HepG2 (cell line): Measurements from ENCODE around the gene NFATC4. TPM values are rescaled to one million over a fixed set of nuclear protein-coding genes. Genes with fewer than 3 reads are reported as not detected.

Source experiments
- ARID2 ChIP-seq: sonication (generic); formaldehyde crosslinking; IDR thresholded peaks from 2 replicates; pipeline ENCODE4 v1.8.1; 2022; ENCODE audit warnings: mild to moderate bottlenecking, missing genetic modification reagents, borderline replicate concordance
- BHLHE40 ChIP-seq: IDR thresholded peaks from 2 replicates; pipeline ENCODE4 v1.6.1; 2011; ENCODE audit warnings: low read length, improper control_type of control experiment
- CAMTA2 ChIP-seq: sonication (generic); formaldehyde crosslinking; IDR thresholded peaks from 2 replicates; pipeline ENCODE4 v1.4.0; 2020; ENCODE audit warnings: mild to moderate bottlenecking, missing genetic modification reagents, borderline replicate concordance
- CREM ChIP-seq, 2 experiments: sonication (generic) in 1 of 2; formaldehyde crosslinking in 1 of 2; IDR thresholded peaks; 2 replicates each; pipeline versions ENCODE4 v1.4.0 to v1.6.1; 2016 to 2020; ENCODE audit warnings: antibody characterized with exemption in 1 of 2, mild to moderate bottlenecking in 1 of 2, missing genetic modification reagents in 1 of 2
- FOXP4 ChIP-seq: sonication (generic); formaldehyde crosslinking; IDR thresholded peaks from 2 replicates; pipeline ENCODE4 v1.4.0; 2020; ENCODE audit warnings: missing genetic modification reagents
- GFI1 ChIP-seq: sonication (generic); formaldehyde crosslinking; IDR thresholded peaks from 2 replicates; pipeline ENCODE4 v1.5.0; 2020; ENCODE audit warnings: missing genetic modification reagents, mild to moderate bottlenecking, borderline replicate concordance
- IKZF4 ChIP-seq: sonication (generic); formaldehyde crosslinking; IDR thresholded peaks from 2 replicates; pipeline ENCODE4 v1.5.1; 2020; ENCODE audit warnings: borderline replicate concordance, mild to moderate bottlenecking, low read depth, missing genetic modification reagents; ENCODE audit errors: not compliant biosample characterization
- IRF1 ChIP-seq: sonication (generic); formaldehyde crosslinking; IDR thresholded peaks from 2 replicates; pipeline ENCODE4 v1.4.0; 2020; ENCODE audit warnings: low read depth, mild to moderate bottlenecking, missing genetic modification reagents
- KMT2B ChIP-seq: IDR thresholded peaks from 2 replicates; pipeline ENCODE4 v1.6.1; 2016; ENCODE audit warnings: missing genetic modification reagents, missing compliant biosample characterization
- MBNL3 ChIP-seq: fragments of 250-450 bp; sonication (Bioruptor Pico); conservative IDR thresholded peaks from 2 replicates; pipeline ENCODE4 v1.8.0; 2022; ENCODE audit warnings: mild to moderate bottlenecking, inconsistent platforms
- NPAS2 ChIP-seq: sonication (generic); formaldehyde crosslinking; IDR thresholded peaks from 2 replicates; pipeline ENCODE4 v1.8.0; 2022; ENCODE audit warnings: mild to moderate bottlenecking, missing genetic modification reagents, borderline replicate concordance
- ZFP62 ChIP-seq: sonication (generic); formaldehyde crosslinking; IDR thresholded peaks from 2 replicates; pipeline ENCODE4 v1.4.0; 2020; ENCODE audit warnings: missing genetic modification reagents
- ZNF547 ChIP-seq: sonication (generic); formaldehyde crosslinking; IDR thresholded peaks from 2 replicates; pipeline ENCODE4 v1.5.1; 2020; ENCODE audit warnings: mild to moderate bottlenecking, missing genetic modification reagents
- ZSCAN22 ChIP-seq: sonication (generic); formaldehyde crosslinking; IDR thresholded peaks from 2 replicates; pipeline ENCODE4 v1.4.0; 2020; ENCODE audit warnings: mild to moderate bottlenecking, missing genetic modification reagents
- ZSCAN29 ChIP-seq: sonication (generic); formaldehyde crosslinking; conservative IDR thresholded peaks from 2 replicates; pipeline ENCODE4 v1.4.0; 2020; ENCODE audit warnings: mild to moderate bottlenecking, missing genetic modification reagents
- ZSCAN30 ChIP-seq: sonication (generic); formaldehyde crosslinking; IDR thresholded peaks from 2 replicates; pipeline ENCODE4 v1.5.0; 2020; ENCODE audit warnings: mild to moderate bottlenecking, missing genetic modification reagents
- polyA plus RNA-seq, 8 experiments: library from polyadenylated mRNA; depleted of rRNA in 3 of 8; stranded (reverse) in 7 of 8; unstranded in 1 of 8; fragments of >200 nt; fragmentation: Illumina TruSeq in 4 of 8; extraction: Trizol in 4 of 8; gene quantifications; 2 replicates each; pipeline versions ENCODE4 v1.2.1 to v1.2.3, GENCODE V29; 2011 to 2016; ENCODE audit warnings: low read depth in 4 of 8, missing spikeins in 1 of 8, mixed read lengths in 1 of 8; ENCODE audit not compliant: insufficient read depth in 1 of 8
- total RNA-seq, 5 experiments: library from RNA; depleted of rRNA; stranded (reverse); fragments of >200 nt; fragmentation: Illumina TruSeq; extraction: Trizol; gene quantifications; 2 replicates each; pipeline ENCODE4 v1.2.3, GENCODE V29; 2016; ENCODE audit warnings: low read depth in 1 of 5
- TF ChIP-seq, protein P1 (sequence below): sonication (generic); formaldehyde crosslinking; IDR thresholded peaks from 2 replicates; pipeline ENCODE4 v1.4.0; 2020; ENCODE audit warnings: missing genetic modification reagents, borderline replicate concordance
- TF ChIP-seq, protein P2 (sequence below): sonication (generic); formaldehyde crosslinking; IDR thresholded peaks from 2 replicates; pipeline ENCODE4 v1.4.0; 2020; ENCODE audit warnings: mild to moderate bottlenecking, low read depth, missing genetic modification reagents
- TF ChIP-seq, protein P3 (sequence below): sonication (generic); IDR thresholded peaks from 2 replicates; pipeline ENCODE4 v1.6.1; 2016; ENCODE audit warnings: low read depth, borderline replicate concordance

The NFATC4 gene
- total and polyA plus RNA-seq, 2 of the 13 experiments (the other 11 are each of a cell fraction or from before 2014, with no cell fraction given), result 0.04 to 0.15 TPM

DNA sequence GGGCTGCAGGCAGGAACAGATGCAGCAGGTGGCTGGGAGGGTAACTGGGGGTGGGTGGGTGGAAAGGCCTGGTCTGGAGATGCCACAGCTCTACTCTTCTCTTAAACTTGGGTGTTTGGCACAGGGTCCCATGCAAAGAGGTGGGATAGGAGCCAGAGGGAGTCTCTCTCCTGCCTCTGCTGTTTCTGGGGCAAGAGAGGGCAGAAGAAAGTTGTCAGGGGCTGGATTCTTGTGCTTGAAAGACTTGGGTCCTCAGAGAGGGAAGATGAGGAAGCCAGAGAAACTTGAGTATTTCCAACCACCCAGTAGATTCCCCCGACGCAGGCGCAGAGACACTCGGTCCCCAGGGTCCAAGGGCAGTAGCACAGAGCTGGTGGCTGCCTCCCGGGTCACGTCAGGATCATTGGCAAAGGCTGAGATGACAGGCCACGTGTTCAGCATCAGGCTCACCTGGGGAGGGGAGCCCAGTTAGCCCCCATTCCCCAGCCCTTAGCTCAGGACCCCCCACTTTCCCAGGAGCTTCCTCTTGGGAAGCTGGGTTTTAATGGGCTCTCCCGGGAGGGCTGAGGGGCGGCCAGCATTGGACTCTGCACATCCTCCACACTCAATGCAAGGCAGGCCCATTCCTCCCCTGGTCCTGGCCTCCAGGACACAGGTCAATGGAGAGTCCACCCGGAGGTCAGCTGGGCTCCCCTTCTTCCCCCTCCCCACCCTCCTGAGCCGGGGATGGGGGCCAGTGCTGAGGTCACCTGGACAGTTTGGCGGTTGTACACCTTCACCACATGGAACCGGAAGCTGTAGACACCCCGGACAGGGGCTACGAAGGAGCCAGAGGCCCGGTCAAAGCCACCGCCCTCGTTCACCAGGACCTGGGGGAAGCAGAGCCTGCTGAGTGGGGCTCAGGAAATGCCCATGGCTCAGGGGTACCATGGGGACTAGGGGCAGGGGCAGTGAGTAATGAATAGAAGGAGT is 59.8 kb downstream of the NFATC4 start (continued):
- TF ChIP-seq, protein P1, sequence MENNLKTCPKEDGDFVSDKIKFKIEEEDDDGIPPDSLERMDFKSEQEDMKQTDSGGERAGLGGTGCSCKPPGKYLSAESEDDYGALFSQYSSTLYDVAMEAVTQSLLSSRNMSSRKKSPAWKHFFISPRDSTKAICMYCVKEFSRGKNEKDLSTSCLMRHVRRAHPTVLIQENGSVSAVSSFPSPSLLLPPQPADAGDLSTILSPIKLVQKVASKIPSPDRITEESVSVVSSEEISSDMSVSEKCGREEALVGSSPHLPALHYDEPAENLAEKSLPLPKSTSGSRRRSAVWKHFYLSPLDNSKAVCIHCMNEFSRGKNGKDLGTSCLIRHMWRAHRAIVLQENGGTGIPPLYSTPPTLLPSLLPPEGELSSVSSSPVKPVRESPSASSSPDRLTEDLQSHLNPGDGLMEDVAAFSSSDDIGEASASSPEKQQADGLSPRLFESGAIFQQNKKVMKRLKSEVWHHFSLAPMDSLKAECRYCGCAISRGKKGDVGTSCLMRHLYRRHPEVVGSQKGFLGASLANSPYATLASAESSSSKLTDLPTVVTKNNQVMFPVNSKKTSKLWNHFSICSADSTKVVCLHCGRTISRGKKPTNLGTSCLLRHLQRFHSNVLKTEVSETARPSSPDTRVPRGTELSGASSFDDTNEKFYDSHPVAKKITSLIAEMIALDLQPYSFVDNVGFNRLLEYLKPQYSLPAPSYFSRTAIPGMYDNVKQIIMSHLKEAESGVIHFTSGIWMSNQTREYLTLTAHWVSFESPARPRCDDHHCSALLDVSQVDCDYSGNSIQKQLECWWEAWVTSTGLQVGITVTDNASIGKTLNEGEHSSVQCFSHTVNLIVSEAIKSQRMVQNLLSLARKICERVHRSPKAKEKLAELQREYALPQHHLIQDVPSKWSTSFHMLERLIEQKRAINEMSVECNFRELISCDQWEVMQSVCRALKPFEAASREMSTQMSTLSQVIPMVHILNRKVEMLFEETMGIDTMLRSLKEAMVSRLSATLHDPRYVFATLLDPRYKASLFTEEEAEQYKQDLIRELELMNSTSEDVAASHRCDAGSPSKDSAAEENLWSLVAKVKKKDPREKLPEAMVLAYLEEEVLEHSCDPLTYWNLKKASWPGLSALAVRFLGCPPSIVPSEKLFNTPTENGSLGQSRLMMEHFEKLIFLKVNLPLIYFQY (CRISPR knock-in tag), result no peak
- TF ChIP-seq ZSCAN29 (CRISPR knock-in tag), result no peak
- no peak for TF ChIP-seq KMT2B
- TF ChIP-seq ZSCAN30 (CRISPR knock-in tag), result no peak
- no peak for TF ChIP-seq ARID2 (CRISPR knock-in tag)
- no peak for TF ChIP-seq MBNL3 (CRISPR knock-in tag)
- TF ChIP-seq, protein P2, sequence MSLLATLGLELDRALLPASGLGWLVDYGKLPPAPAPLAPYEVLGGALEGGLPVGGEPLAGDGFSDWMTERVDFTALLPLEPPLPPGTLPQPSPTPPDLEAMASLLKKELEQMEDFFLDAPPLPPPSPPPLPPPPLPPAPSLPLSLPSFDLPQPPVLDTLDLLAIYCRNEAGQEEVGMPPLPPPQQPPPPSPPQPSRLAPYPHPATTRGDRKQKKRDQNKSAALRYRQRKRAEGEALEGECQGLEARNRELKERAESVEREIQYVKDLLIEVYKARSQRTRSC, result no peak
- TF ChIP-seq IKZF4 (CRISPR knock-in tag), result no peak
- no peak for TF ChIP-seq FOXP4 (CRISPR knock-in tag)
- TF ChIP-seq NPAS2 (CRISPR knock-in tag), result no peak
- no peak for TF ChIP-seq ZSCAN22
- TF ChIP-seq, protein P3, sequence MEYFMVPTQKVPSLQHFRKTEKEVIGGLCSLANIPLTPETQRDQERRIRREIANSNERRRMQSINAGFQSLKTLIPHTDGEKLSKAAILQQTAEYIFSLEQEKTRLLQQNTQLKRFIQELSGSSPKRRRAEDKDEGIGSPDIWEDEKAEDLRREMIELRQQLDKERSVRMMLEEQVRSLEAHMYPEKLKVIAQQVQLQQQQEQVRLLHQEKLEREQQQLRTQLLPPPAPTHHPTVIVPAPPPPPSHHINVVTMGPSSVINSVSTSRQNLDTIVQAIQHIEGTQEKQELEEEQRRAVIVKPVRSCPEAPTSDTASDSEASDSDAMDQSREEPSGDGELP, result peak; percentile 53; the same call in 1 of the 2 replicates
- no peak; the same call in 1 of the 2 replicates for TF ChIP-seq CREM (IDR thresholded peaks at IDR 0.05)
- no peak for TF ChIP-seq CREM (CRISPR knock-in tag; IDR thresholded peaks at IDR 0.05)
- TF ChIP-seq ZFP62 (CRISPR knock-in tag), result no peak
- TF ChIP-seq IRF1 (CRISPR knock-in tag), result no peak
- TF ChIP-seq GFI1, result no peak
- TF ChIP-seq CAMTA2 (CRISPR knock-in tag), result no peak
- no peak for TF ChIP-seq BHLHE40
- TF ChIP-seq ZNF547 (CRISPR knock-in tag), result no peak; the same call in 1 of the 2 replicates
